Measurements from ENCODE around the gene USP17L26. TPM values are rescaled to one million over a fixed set of nuclear protein-coding genes. Genes with fewer than 3 reads are reported as not detected.
"Not testable (repeated sequence)": the region's sequence is repeated elsewhere in the genome, so short reads cannot be mapped to it uniquely, and the experiment has no call there.

USP17L26 gene, protein sequence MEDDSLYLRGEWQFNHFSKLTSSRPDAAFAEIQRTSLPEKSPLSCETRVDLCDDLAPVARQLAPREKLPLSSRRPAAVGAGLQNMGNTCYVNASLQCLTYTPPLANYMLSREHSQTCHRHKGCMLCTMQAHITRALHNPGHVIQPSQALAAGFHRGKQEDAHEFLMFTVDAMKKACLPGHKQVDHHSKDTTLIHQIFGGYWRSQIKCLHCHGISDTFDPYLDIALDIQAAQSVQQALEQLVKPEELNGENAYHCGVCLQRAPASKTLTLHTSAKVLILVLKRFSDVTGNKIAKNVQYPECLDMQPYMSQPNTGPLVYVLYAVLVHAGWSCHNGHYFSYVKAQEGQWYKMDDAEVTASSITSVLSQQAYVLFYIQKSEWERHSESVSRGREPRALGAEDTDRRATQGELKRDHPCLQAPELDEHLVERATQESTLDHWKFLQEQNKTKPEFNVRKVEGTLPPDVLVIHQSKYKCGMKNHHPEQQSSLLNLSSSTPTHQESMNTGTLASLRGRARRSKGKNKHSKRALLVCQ
- total RNA-seq (ENCODE audit: unreplicated experiment), result not detected
- long read RNA-seq, result 0 reads

GRCh38 chr4:9334358-9334757 is at the start of gene USP17L26:
Gene USP17L26, plus strand, starts transcription at chr4:9334658. Its CDS starts 0 bp downstream, at chr4:9334658.
- not testable (repeated sequence) for H3K4me3 Mint-ChIP-seq (ENCODE audit: unreplicated experiment); H3K36me3 Mint-ChIP-seq (ENCODE audit: unreplicated experiment); H3K9me3 Mint-ChIP-seq (ENCODE audit: unreplicated experiment); H3K27me3 Mint-ChIP-seq (ENCODE audit: unreplicated experiment); H3K4me1 Mint-ChIP-seq (ENCODE audit: low read depth, unreplicated experiment); DNase-seq; H3K27ac Mint-ChIP-seq (ENCODE audit: unreplicated experiment)

DNA sequence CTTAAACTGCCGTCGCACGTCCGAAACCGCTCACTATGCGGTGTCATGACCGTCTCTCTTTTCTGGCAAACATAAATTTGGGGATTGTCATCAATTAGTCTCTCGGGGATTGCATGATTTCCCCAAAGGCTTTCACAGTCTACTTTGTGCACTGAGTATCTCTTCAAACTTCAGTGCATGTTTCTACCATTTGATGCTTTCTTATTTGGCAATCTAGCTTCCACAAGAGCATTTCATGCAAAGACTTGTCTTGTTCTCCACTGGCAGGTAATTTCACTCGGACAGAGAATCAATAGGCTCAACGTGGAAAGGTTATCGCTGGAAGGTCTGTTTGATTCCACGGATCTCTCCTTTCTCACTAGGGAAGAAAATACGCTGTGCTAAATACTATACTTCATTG is 10.3 kb upstream of the USP17L26 start:
- not testable (repeated sequence) for DNase-seq; H3K4me1 Mint-ChIP-seq (ENCODE audit: low read depth, unreplicated experiment); H3K9me3 Mint-ChIP-seq (ENCODE audit: unreplicated experiment); H3K4me3 Mint-ChIP-seq (ENCODE audit: unreplicated experiment); H3K27me3 Mint-ChIP-seq (ENCODE audit: unreplicated experiment); H3K27ac Mint-ChIP-seq (ENCODE audit: unreplicated experiment); H3K36me3 Mint-ChIP-seq (ENCODE audit: unreplicated experiment)

DNA sequence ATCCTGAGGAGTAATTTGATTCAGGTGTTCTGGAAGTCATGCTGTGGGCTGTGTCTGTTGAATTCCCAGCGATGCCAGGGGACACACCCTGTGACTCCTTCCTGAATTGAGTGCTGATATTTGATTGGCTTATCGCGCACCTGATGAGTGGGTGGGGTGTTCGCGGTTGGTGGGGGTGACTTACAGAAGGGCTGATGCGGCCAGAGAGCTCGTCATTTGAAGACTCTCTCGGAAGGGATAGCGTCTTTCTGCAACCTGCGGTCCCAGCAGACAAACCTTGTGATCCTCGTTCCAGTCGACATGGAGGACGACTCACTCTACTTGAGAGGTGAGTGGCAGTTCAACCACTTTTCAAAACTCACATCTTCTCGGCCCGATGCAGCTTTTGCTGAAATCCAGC is 9.6 kb upstream of the USP17L26 start, which contains the start of gene USP17L24:
Gene USP17L24 (plus strand): TSS at position 301 of the 400 bp plus-strand sequence. CDS start 0 bp downstream, at position 301.
- not testable (repeated sequence) for H3K27ac Mint-ChIP-seq (ENCODE audit: unreplicated experiment); DNase-seq; H3K27me3 Mint-ChIP-seq (ENCODE audit: unreplicated experiment); H3K4me1 Mint-ChIP-seq (ENCODE audit: low read depth, unreplicated experiment); H3K9me3 Mint-ChIP-seq (ENCODE audit: unreplicated experiment); H3K4me3 Mint-ChIP-seq (ENCODE audit: unreplicated experiment); H3K36me3 Mint-ChIP-seq (ENCODE audit: unreplicated experiment)

DNA sequence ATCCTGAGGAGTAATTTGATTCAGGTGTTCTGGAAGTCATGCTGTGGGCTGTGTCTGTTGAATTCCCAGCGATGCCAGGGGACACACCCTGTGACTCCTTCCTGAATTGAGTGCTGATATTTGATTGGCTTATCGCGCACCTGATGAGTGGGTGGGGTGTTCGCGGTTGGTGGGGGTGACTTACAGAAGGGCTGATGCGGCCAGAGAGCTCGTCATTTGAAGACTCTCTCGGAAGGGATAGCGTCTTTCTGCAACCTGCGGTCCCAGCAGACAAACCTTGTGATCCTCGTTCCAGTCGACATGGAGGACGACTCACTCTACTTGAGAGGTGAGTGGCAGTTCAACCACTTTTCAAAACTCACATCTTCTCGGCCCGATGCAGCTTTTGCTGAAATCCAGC is 4.8 kb upstream of the USP17L26 start, which contains the start of gene USP17L25:
Gene USP17L25 (plus strand): TSS at position 301 of the 400 bp plus-strand sequence. CDS start 0 bp downstream, at position 301.
- not testable (repeated sequence) for H3K9me3 Mint-ChIP-seq (ENCODE audit: unreplicated experiment); DNase-seq; H3K27ac Mint-ChIP-seq (ENCODE audit: unreplicated experiment); H3K27me3 Mint-ChIP-seq (ENCODE audit: unreplicated experiment); H3K4me3 Mint-ChIP-seq (ENCODE audit: unreplicated experiment); H3K4me1 Mint-ChIP-seq (ENCODE audit: low read depth, unreplicated experiment); H3K36me3 Mint-ChIP-seq (ENCODE audit: unreplicated experiment)

DNA sequence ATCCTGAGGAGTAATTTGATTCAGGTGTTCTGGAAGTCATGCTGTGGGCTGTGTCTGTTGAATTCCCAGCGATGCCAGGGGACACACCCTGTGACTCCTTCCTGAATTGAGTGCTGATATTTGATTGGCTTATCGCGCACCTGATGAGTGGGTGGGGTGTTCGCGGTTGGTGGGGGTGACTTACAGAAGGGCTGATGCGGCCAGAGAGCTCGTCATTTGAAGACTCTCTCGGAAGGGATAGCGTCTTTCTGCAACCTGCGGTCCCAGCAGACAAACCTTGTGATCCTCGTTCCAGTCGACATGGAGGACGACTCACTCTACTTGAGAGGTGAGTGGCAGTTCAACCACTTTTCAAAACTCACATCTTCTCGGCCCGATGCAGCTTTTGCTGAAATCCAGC is 4.6 kb downstream of the USP17L26 start, which contains the start of gene USP17L5:
Gene USP17L5 (plus strand): TSS at position 301 of the 400 bp plus-strand sequence. CDS start 0 bp downstream, at position 301.
- not testable (repeated sequence) for H3K9me3 Mint-ChIP-seq (ENCODE audit: unreplicated experiment); H3K27me3 Mint-ChIP-seq (ENCODE audit: unreplicated experiment); H3K4me3 Mint-ChIP-seq (ENCODE audit: unreplicated experiment); DNase-seq; H3K36me3 Mint-ChIP-seq (ENCODE audit: unreplicated experiment); H3K4me1 Mint-ChIP-seq (ENCODE audit: low read depth, unreplicated experiment); H3K27ac Mint-ChIP-seq (ENCODE audit: unreplicated experiment)

GRCh38 chr4:9343848-9344247 is 9.4 kb downstream of the USP17L26 start, which contains the start of gene USP17L27:
Gene USP17L27, plus strand, starts transcription at chr4:9344148. Its CDS starts 0 bp downstream, at chr4:9344148.
- not testable (repeated sequence) for H3K4me1 Mint-ChIP-seq (ENCODE audit: low read depth, unreplicated experiment); H3K36me3 Mint-ChIP-seq (ENCODE audit: unreplicated experiment); H3K27me3 Mint-ChIP-seq (ENCODE audit: unreplicated experiment); H3K27ac Mint-ChIP-seq (ENCODE audit: unreplicated experiment); H3K9me3 Mint-ChIP-seq (ENCODE audit: unreplicated experiment); H3K4me3 Mint-ChIP-seq (ENCODE audit: unreplicated experiment); DNase-seq

- H3K36me3 Mint-ChIP-seq (ENCODE audit: unreplicated experiment); H3K4me3 Mint-ChIP-seq (ENCODE audit: unreplicated experiment); DNase-seq; H3K27ac Mint-ChIP-seq (ENCODE audit: unreplicated experiment); H3K27me3 Mint-ChIP-seq (ENCODE audit: unreplicated experiment); H3K4me1 Mint-ChIP-seq (ENCODE audit: low read depth, unreplicated experiment); H3K9me3 Mint-ChIP-seq (ENCODE audit: unreplicated experiment): not testable (repeated sequence)
Observed at GRCh38 chr4:9348593-9348992, 14.1 kb downstream of the USP17L26 start, which contains the start of gene USP17L28. Gene USP17L28, plus strand, starts transcription at chr4:9348893. Its CDS starts 0 bp downstream, at chr4:9348893.

GRCh38 chr4:9350866-9351265 is 16.4 kb downstream of the USP17L26 start:
- not testable (repeated sequence) for H3K36me3 Mint-ChIP-seq (ENCODE audit: unreplicated experiment); DNase-seq; H3K9me3 Mint-ChIP-seq (ENCODE audit: unreplicated experiment); H3K4me3 Mint-ChIP-seq (ENCODE audit: unreplicated experiment); H3K27ac Mint-ChIP-seq (ENCODE audit: unreplicated experiment); H3K27me3 Mint-ChIP-seq (ENCODE audit: unreplicated experiment); H3K4me1 Mint-ChIP-seq (ENCODE audit: low read depth, unreplicated experiment)

- not testable (repeated sequence) for H3K4me3 Mint-ChIP-seq (ENCODE audit: unreplicated experiment); DNase-seq; H3K27me3 Mint-ChIP-seq (ENCODE audit: unreplicated experiment); H3K9me3 Mint-ChIP-seq (ENCODE audit: unreplicated experiment); H3K4me1 Mint-ChIP-seq (ENCODE audit: low read depth, unreplicated experiment); H3K27ac Mint-ChIP-seq (ENCODE audit: unreplicated experiment); H3K36me3 Mint-ChIP-seq (ENCODE audit: unreplicated experiment)
Observed at GRCh38 chr4:9353338-9353737, 18.9 kb downstream of the USP17L26 start, which contains the start of gene USP17L29. Gene USP17L29, plus strand, starts transcription at chr4:9353638. Its CDS starts 0 bp downstream, at chr4:9353638.

- not testable (repeated sequence) for H3K4me3 Mint-ChIP-seq (ENCODE audit: unreplicated experiment); H3K27ac Mint-ChIP-seq (ENCODE audit: unreplicated experiment); H3K36me3 Mint-ChIP-seq (ENCODE audit: unreplicated experiment); H3K4me1 Mint-ChIP-seq (ENCODE audit: low read depth, unreplicated experiment); H3K27me3 Mint-ChIP-seq (ENCODE audit: unreplicated experiment); DNase-seq; H3K9me3 Mint-ChIP-seq (ENCODE audit: unreplicated experiment)
Observed at GRCh38 chr4:9362829-9363228, 28.4 kb downstream of the USP17L26 start, which contains the start of gene USP17L30. Gene USP17L30, plus strand, starts transcription at chr4:9363129. Its CDS starts 0 bp downstream, at chr4:9363129.

GRCh38 chr4:9379881-9380280 is 45.4 kb downstream of the USP17L26 start:
- H3K9me3 Mint-ChIP-seq (ENCODE audit: unreplicated experiment); H3K4me3 Mint-ChIP-seq (ENCODE audit: unreplicated experiment); DNase-seq; H3K27ac Mint-ChIP-seq (ENCODE audit: unreplicated experiment); H3K27me3 Mint-ChIP-seq (ENCODE audit: unreplicated experiment); H3K36me3 Mint-ChIP-seq (ENCODE audit: unreplicated experiment); H3K4me1 Mint-ChIP-seq (ENCODE audit: low read depth, unreplicated experiment): not testable (repeated sequence)

Data from glutamatergic neuron (in vitro differentiated cells).